Measurements from ENCODE around the gene CRNKL1.

CRNKL1 gene

GRCh38 chr20:20060234-20060998, 8.2 kb upstream of the CRNKL1 start:
- DNase-seq (ENCODE audit: low spot score), result peak; percentile 26

- no peak for DNase-seq (ENCODE audit: low spot score)
Observed at GRCh38 chr20:20051767-20052073, 546 bp downstream of the CRNKL1 start.

GRCh38 chr20:20039752-20040387, 12.4 kb downstream of the CRNKL1 start:
- no peak for DNase-seq (ENCODE audit: low spot score)

GRCh38 chr20:20038586-20038985, 13.7 kb downstream of the CRNKL1 start:
- DNase-seq (ENCODE audit: low spot score), result no peak

- no peak for DNase-seq (ENCODE audit: low spot score)
Observed at GRCh38 chr20:20037960-20038359, 14.3 kb downstream of the CRNKL1 start.

GRCh38 chr20:20036756-20037155, 15.5 kb downstream of the CRNKL1 start:
- DNase-seq (ENCODE audit: low spot score), result no peak

GRCh38 chr20:20034486-20034885, 17.8 kb downstream of the CRNKL1 start:
- no peak for DNase-seq (ENCODE audit: low spot score)

- no peak for DNase-seq (ENCODE audit: low spot score)
Observed at GRCh38 chr20:20031790-20032189, 20.5 kb downstream of the CRNKL1 start.

GRCh38 chr20:20027284-20027683, 25.0 kb downstream of the CRNKL1 start:
- no peak for DNase-seq (ENCODE audit: low spot score)

GRCh38 chr20:20024942-20025341, 27.3 kb downstream of the CRNKL1 start:
- no peak for DNase-seq (ENCODE audit: low spot score)

GRCh38 chr20:20023395-20023794, 28.9 kb downstream of the CRNKL1 start:
- no peak for DNase-seq (ENCODE audit: low spot score)

- no peak for DNase-seq (ENCODE audit: low spot score)
Observed at GRCh38 chr20:20022498-20022897, 29.8 kb downstream of the CRNKL1 start.

GRCh38 chr20:20021835-20022234, 30.4 kb downstream of the CRNKL1 start:
- no peak for DNase-seq (ENCODE audit: low spot score)

GRCh38 chr20:20020908-20021307, 31.4 kb downstream of the CRNKL1 start:
- DNase-seq (ENCODE audit: low spot score), result no peak

- no peak for DNase-seq (ENCODE audit: low spot score)
Observed at GRCh38 chr20:20019123-20019522, 33.1 kb downstream of the CRNKL1 start.

GRCh38 chr20:20018366-20018765, 33.9 kb downstream of the CRNKL1 start:
- peak; percentile 39 for DNase-seq (ENCODE audit: low spot score)

GRCh38 chr20:20017844-20018185, 34.5 kb downstream of the CRNKL1 start:
- peak; percentile 46 for DNase-seq (ENCODE audit: low spot score)

GRCh38 chr20:20017001-20017843, 35.0 kb downstream of the CRNKL1 start, which contains the start of gene NAA20:
TSS of gene NAA20 (plus strand) at chr20:20017362. CDS start at chr20:20017397, 35 bp downstream.
- peak; percentile 96 for DNase-seq (ENCODE audit: low spot score)

GRCh38 chr20:20014659-20015058, 37.6 kb downstream of the CRNKL1 start:
- DNase-seq (ENCODE audit: low spot score), result no peak

GRCh38 chr20:20012541-20012940, 39.7 kb downstream of the CRNKL1 start:
- no peak for DNase-seq (ENCODE audit: low spot score)

GRCh38 chr20:20010639-20011500, 41.4 kb downstream of the CRNKL1 start:
- no peak for DNase-seq (ENCODE audit: low spot score)

GRCh38 chr20:20009784-20010253, 42.4 kb downstream of the CRNKL1 start:
- no peak for DNase-seq (ENCODE audit: low spot score)

Measured in RKO (cell line).